Smooth muscle cell (in vitro differentiated cells): Measurements from ENCODE around the gene PDZD2. TPM values are rescaled to one million over a fixed set of nuclear protein-coding genes. Genes with fewer than 3 reads are reported as not detected.
"Not testable (repeated sequence)": the region's sequence is repeated elsewhere in the genome, so short reads cannot be mapped to it uniquely, and the experiment has no call there.

Source experiments
- DNase-seq: peaks from one replicate; lab custom pipeline; 2025; ENCODE audit not compliant: unreplicated experiment; lab: John Stamatoyannopoulos, UW
- H2AFZ ChIP-seq: fragments of 200-600 bp; sonication (generic); 2 replicates; pipeline ENCODE4 v1.6.0; 2016; ENCODE audit warnings: antibody characterized with exemption, low read depth, mild to moderate bottlenecking
- H3F3A ChIP-seq: fragments of 200-600 bp; sonication (generic); 2 replicates; pipeline ENCODE4 v1.6.0; 2017; ENCODE audit warnings: antibody characterized with exemption, low read depth
- H3K27ac ChIP-seq: fragments of 200-600 bp; sonication (generic); 2 replicates; pipeline ENCODE4 v1.5.1; 2016; ENCODE audit warnings: low read depth, mild to moderate bottlenecking
- H3K27me3 ChIP-seq: fragments of 200-600 bp; sonication (generic); 2 replicates; pipeline ENCODE4 v1.6.1; 2016; ENCODE audit warnings: low read depth, mild to moderate bottlenecking
- H3K36me3 ChIP-seq: fragments of 200-600 bp; sonication (generic); 2 replicates; pipeline ENCODE4 v1.5.1; 2016; ENCODE audit warnings: low read depth
- H3K4me1 ChIP-seq: fragments of 200-600 bp; sonication (generic); 2 replicates; pipeline ENCODE4 v1.5.1; 2016; ENCODE audit warnings: low read depth
- H3K4me2 ChIP-seq: fragments of 200-600 bp; sonication (generic); 2 replicates; pipeline ENCODE4 v1.6.0; 2016; ENCODE audit warnings: mild to moderate bottlenecking
- H3K4me3 ChIP-seq: fragments of 200-600 bp; sonication (generic); 2 replicates; pipeline ENCODE4 v1.5.1; 2016; ENCODE audit warnings: mild to moderate bottlenecking
- H3K79me2 ChIP-seq: fragments of 200-600 bp; sonication (generic); 2 replicates; pipeline ENCODE4 v1.6.0; 2016; ENCODE audit warnings: low read depth, mild to moderate bottlenecking
- H3K9ac ChIP-seq: fragments of 200-600 bp; sonication (generic); 2 replicates; pipeline ENCODE4 v1.6.0; 2016; ENCODE audit warnings: low read depth
- H3K9me3 ChIP-seq: fragments of 200-600 bp; sonication (generic); replicated peaks from 2 replicates; pipeline ENCODE4 v1.5.1; 2016; ENCODE audit warnings: low read depth
- H4K20me1 ChIP-seq: fragments of 200-600 bp; sonication (generic); 2 replicates; pipeline ENCODE4 v1.6.0; 2016; ENCODE audit warnings: low read depth
- WGBS: methylation state at CpG from one replicate; pipeline ENCODE4 v1.1.7; 2016; ENCODE audit warnings: low lambda C conversion rate; 5-methylcytosine and 5-hydroxymethylcytosine counted together
- polyA plus RNA-seq: library from polyadenylated mRNA; unstranded; fragments of >200 nt; fragmentation: Nextera tagmentation; extraction: Ambion mirVana; gene quantifications from 2 replicates; pipeline ENCODE4 v1.2.1, GENCODE V29; 2016
- total RNA-seq: library from RNA; depleted of rRNA; stranded (reverse); fragments of >200 nt; gene quantifications from 2 replicates; pipeline ENCODE4 v1.2.3, GENCODE V29; 2014
- TF ChIP-seq, protein P1 (sequence below): fragments of 200-600 bp; sonication (generic); IDR thresholded peaks from 2 replicates; pipeline ENCODE4 v1.5.1; 2017; ENCODE audit warnings: borderline replicate concordance, mild to moderate bottlenecking, antibody characterized with exemption; ENCODE audit not compliant: insufficient read depth, poor library complexity, severe bottlenecking

PDZD2 gene
- total and polyA plus RNA-seq, 2 experiments from 2014 or later: 3.2 to 4.1 TPM

DNA sequence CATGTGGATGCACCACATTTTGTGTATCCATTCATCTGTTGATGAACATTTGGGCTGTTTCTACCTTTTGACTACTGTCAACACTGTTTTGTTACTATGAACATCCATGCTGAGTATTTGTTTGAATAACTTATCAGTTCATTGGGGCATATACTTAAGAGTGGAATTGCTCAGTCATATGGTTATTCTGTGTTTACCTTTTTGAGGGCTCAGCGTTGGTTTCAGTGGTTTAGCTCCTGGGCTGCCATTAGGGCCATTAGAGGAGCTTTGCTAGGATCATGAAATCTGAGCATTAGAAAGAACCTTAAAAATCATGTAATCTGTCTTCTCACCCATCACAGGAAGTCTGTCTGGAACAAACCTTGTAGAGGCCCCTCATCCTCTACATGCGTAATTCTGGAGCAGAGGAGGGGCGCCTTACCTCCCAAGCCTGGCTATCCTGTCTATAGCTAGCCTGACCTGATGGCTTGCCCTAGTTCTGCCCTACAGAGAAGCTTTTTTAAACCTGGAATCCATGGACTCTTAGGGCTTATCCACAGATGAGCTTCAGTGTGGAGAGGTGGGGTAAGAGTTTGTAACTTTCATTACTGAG lies 92.9 kb downstream of the PDZD2 start:
- WGBS: 78% methylated on average over 3 of the region's 3 CpGs
- no peaks in the 10 kb centered on the region for H3K36me3 ChIP-seq
- H3K27me3 ChIP-seq: no peaks in the 10 kb centered on the region
- no peak overlapping the region for H3K4me3 ChIP-seq
- peak overlapping the region; percentile 50 for H3K27ac ChIP-seq
- H3K9ac ChIP-seq: no peak overlapping the region
- no peak overlapping the region for H2AFZ ChIP-seq
- no peaks in the 10 kb centered on the region for H3F3A ChIP-seq
- no peak for DNase-seq
- H3K79me2 ChIP-seq: no peaks in the 10 kb centered on the region
- no peak overlapping the region for H3K4me2 ChIP-seq
- TF ChIP-seq, protein P1, sequence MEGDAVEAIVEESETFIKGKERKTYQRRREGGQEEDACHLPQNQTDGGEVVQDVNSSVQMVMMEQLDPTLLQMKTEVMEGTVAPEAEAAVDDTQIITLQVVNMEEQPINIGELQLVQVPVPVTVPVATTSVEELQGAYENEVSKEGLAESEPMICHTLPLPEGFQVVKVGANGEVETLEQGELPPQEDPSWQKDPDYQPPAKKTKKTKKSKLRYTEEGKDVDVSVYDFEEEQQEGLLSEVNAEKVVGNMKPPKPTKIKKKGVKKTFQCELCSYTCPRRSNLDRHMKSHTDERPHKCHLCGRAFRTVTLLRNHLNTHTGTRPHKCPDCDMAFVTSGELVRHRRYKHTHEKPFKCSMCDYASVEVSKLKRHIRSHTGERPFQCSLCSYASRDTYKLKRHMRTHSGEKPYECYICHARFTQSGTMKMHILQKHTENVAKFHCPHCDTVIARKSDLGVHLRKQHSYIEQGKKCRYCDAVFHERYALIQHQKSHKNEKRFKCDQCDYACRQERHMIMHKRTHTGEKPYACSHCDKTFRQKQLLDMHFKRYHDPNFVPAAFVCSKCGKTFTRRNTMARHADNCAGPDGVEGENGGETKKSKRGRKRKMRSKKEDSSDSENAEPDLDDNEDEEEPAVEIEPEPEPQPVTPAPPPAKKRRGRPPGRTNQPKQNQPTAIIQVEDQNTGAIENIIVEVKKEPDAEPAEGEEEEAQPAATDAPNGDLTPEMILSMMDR: no peak
- no peaks in the 10 kb centered on the region for H3K4me1 ChIP-seq
- no peaks in the 10 kb centered on the region for H3K9me3 ChIP-seq
- H4K20me1 ChIP-seq: no peaks in the 10 kb centered on the region

DNA sequence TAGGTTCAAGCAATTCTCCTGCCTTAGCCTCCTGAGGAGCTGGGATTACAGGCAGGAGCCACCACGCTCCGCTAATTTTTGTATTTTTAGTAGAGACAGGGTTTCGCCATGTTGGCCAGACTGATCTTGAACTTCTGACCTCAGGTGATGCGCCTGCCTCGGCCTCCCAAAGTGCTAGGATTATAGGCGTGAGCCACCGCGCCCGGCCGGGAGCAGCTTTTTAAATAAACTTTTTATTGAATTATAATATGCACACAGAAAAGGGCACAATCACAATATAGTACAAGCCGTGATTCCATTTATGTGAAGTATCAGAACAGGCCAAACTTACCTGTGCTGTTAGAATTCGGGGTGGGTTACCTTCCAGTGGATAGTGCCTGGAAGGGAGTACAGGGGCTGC lies 93.9 kb downstream of the PDZD2 start:
- not testable (repeated sequence) for H3K27me3 ChIP-seq, DNase-seq, H3K79me2 ChIP-seq, H3K4me2 ChIP-seq, H3K9ac ChIP-seq, H3F3A ChIP-seq, H3K36me3 ChIP-seq, H3K9me3 ChIP-seq, H2AFZ ChIP-seq, H3K4me3 ChIP-seq, H3K27ac ChIP-seq, H4K20me1 ChIP-seq, H3K4me1 ChIP-seq
- 96% methylated on average over 12 of the region's 12 CpGs for WGBS

DNA sequence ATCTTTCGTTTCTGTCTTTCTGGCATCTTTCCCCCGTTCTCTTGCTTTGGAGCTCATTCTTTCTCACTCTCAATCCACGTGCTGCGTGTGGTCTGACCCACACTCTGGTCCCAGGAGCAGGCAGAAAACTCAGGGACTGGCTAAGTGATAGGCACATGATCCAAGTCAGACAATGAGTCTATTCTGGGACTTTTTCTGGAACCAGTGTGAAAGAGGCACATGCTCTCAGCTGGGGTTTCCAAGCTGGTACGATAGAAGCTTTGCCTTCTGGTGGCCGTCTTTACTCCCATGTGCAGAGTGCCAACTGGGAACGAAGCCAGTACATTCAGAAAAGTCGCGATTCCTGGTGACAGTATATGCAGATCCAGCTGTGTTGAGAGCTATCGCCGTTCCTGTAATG lies 94.4 kb downstream of the PDZD2 start:
- Histone ChIP-seq H2AFZ (no peak overlapping the region), H3K9me3 (no peaks in the 10 kb centered on the region), H3K4me1 (no peaks in the 10 kb centered on the region), H3K4me3 (no peak overlapping the region), H3K9ac (no peak overlapping the region), H3K36me3 (no peaks in the 10 kb centered on the region), H4K20me1 (no peaks in the 10 kb centered on the region), H3K4me2 (no peak overlapping the region), H3F3A (no peaks in the 10 kb centered on the region), H3K27me3 (no peaks in the 10 kb centered on the region), H3K27ac (no peak overlapping the region), H3K79me2 (no peaks in the 10 kb centered on the region)
- no peak for DNase-seq
- TF ChIP-seq, protein P1: no peak
- WGBS: 85% methylated on average over 11 of the region's 11 CpGs

DNA sequence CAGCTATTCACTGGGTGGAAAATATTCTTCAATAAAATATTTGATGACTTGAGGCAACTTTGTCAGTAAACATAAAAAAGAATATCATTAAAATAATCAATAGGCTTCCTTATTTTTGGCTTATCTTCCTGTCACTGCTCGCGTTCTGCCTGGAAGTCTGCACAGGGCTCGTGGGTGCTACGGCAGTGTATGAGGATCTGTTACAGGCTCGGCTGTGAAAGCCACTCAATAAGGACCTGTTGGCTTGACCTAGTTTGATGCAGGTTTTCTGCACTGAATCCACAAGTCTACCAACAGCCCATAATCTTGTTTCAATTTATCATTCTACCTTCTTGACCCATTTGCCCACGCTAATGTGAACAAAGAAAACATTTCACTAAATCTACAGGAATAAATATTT lies 97.2 kb downstream of the PDZD2 start:
- WGBS: 92% methylated on average over 6 of the region's 6 CpGs
- H3F3A ChIP-seq: no peaks in the 10 kb centered on the region
- H3K9ac ChIP-seq: no peak overlapping the region
- no peaks in the 10 kb centered on the region for H3K4me1 ChIP-seq
- no peak overlapping the region for H3K27ac ChIP-seq
- H3K4me2 ChIP-seq: no peak overlapping the region
- DNase-seq: no peak
- no peak overlapping the region for H3K4me3 ChIP-seq
- no peaks in the 10 kb centered on the region for H3K79me2 ChIP-seq
- H4K20me1 ChIP-seq: no peaks in the 10 kb centered on the region
- TF ChIP-seq, protein P1: no peak
- no peak overlapping the region for H2AFZ ChIP-seq
- no peaks in the 10 kb centered on the region for H3K9me3 ChIP-seq
- H3K36me3 ChIP-seq: no peaks in the 10 kb centered on the region
- H3K27me3 ChIP-seq: no peaks in the 10 kb centered on the region
